Measurements from ENCODE around the gene DPP10. TPM values are rescaled to one million over a fixed set of nuclear protein-coding genes. Genes with fewer than 3 reads are reported as not detected.

DPP10 gene
- total RNA-seq, 4 donors from 2014 or later = 3.3 to 6.6 (median 4.7) TPM

DNA sequence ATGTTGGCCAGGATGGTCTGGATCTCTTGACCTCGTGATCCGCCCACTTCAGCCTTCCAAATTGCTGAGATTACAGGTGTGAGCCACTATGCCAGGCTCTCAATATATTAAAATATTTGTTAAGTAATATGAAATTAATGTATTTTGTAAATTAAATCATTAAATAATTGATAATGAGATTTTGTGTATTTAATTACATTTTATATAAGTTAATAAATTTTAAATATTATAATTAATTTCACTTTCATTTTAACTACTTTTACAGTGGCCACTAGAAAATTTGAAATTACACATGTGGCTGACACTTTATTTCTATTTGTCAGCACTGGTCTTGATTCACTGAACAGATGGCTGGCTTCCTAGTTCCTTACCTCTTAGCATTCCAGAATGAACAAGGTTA, 102.6 kb downstream of the DPP10 start:
- H3K4me1 ChIP-seq = peaks cover 0 to 11% (median 1%) of the 10 kb centered on the region in 4 donors
- WGBS = 94% methylated on average over 2 of the region's 2 CpGs
- intact Hi-C loops (cut with DNase I) = no loop called here
- no peaks in the 10 kb centered on the region for H3K27me3 ChIP-seq
- H3K27ac ChIP-seq (replicated peaks in 1 of 4) = no peak overlapping the region
- H3K36me3 ChIP-seq = no peaks in the 10 kb centered on the region
- H3K4me3 ChIP-seq = no peak overlapping the region
- TF ChIP-seq CTCF (IDR thresholded peaks at IDR 0.05) (no peak), POLR2A (IDR thresholded peaks at IDR 0.05; ENCODE audit: low read depth) (no peak), POLR2AphosphoS5 (IDR thresholded peaks at IDR 0.05) (no peak), EP300 (IDR thresholded peaks at IDR 0.05) (no peak)
- no peak for DNase-seq (ENCODE audit: extremely low spot score)
- no peaks in the 10 kb centered on the region for H3K9me3 ChIP-seq

- TF ChIP-seq POLR2AphosphoS5 (IDR thresholded peaks at IDR 0.05) (no peak), POLR2A (IDR thresholded peaks at IDR 0.05; ENCODE audit: low read depth) (no peak), CTCF (IDR thresholded peaks at IDR 0.05) (no peak), EP300 (IDR thresholded peaks at IDR 0.05) (no peak)
- intact Hi-C loops (cut with DNase I) = no loop called here
- Histone ChIP-seq H3K27ac (replicated peaks in 1 of 4) (no peak overlapping the region), H3K4me1 (peaks cover 0 to 11% (median 1%) of the 10 kb centered on the region in 4 donors), H3K36me3 (no peaks in the 10 kb centered on the region), H3K4me3 (no peak overlapping the region), H3K27me3 (no peaks in the 10 kb centered on the region), H3K9me3 (no peaks in the 10 kb centered on the region)
- DNase-seq (ENCODE audit: extremely low spot score) = no peak
- 89% methylated on average over 3 of the region's 3 CpGs for WGBS
Observed at GRCh38 chr2:114546531-114546930, 104.1 kb downstream of the DPP10 start.

DNA sequence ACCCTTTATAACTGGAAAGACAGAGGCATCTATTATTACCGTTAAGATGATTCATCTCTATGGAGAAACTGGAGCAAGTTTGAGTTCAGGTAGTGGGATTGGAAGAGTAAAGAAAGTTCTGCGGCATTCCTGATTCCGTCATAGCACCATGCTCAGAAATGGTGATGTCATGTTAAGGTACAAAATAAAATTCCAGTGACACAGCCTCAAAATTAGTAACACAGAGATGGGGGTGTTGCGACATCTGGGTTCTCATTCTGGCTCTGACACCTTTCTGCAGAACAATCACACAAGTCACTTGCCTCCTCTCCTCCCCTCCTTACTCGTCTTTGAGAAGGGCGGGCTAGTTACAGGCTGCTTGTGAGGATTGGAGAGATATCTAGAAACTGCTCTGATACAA, 105.7 kb downstream of the DPP10 start:
- WGBS = 89% methylated on average over 6 of the region's 6 CpGs
- H3K27me3 ChIP-seq = no peaks in the 10 kb centered on the region
- H3K4me3 ChIP-seq = no peak overlapping the region
- no peak overlapping the region for H3K27ac ChIP-seq (replicated peaks in 1 of 4)
- no peak for DNase-seq (ENCODE audit: extremely low spot score)
- H3K9me3 ChIP-seq = no peaks in the 10 kb centered on the region
- no peaks in the 10 kb centered on the region for H3K36me3 ChIP-seq
- TF ChIP-seq POLR2A (IDR thresholded peaks at IDR 0.05; ENCODE audit: low read depth) (no peak), EP300 (IDR thresholded peaks at IDR 0.05) (no peak), CTCF (IDR thresholded peaks at IDR 0.05) (no peak), POLR2AphosphoS5 (IDR thresholded peaks at IDR 0.05) (no peak)
- H3K4me1 ChIP-seq = peaks cover 0 to 6% (median 0%) of the 10 kb centered on the region in 4 donors
- intact Hi-C loops (cut with DNase I) = no loop called here

DNA sequence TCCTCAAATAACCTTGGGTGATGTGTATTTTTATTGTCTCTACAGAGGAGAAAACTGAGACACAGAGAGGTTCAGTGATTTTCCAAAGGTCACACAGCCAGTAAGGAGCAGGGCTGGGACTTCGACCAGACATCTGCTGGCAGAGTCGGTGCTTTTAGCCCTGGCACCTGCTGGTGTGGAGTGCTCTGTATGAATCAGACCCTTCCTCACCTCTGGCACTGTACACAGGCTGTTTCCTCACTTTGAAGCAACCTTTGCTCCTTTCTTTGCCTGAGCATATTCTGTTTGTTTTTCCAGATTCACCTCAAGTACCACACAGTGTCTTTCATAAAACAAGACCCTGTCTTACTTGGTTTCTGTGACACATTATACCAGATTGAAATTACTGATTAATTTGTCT, 107.9 kb downstream of the DPP10 start:
- Histone ChIP-seq H3K27ac (replicated peaks in 1 of 4) (no peak overlapping the region), H3K4me1 (no peaks in the 10 kb centered on the region), H3K4me3 (no peak overlapping the region), H3K27me3 (peaks cover 0 to 14% (median 0%) of the 10 kb centered on the region in 4 donors), H3K9me3 (no peaks in the 10 kb centered on the region), H3K36me3 (no peaks in the 10 kb centered on the region)
- peak; percentile 53 for DNase-seq (ENCODE audit: extremely low spot score)
- TF ChIP-seq POLR2AphosphoS5 (IDR thresholded peaks at IDR 0.05) (no peak), CTCF (IDR thresholded peaks at IDR 0.05) (no peak), POLR2A (IDR thresholded peaks at IDR 0.05; ENCODE audit: low read depth) (no peak), EP300 (IDR thresholded peaks at IDR 0.05) (no peak)
- 78% methylated on average over 2 of the region's 2 CpGs for WGBS
- intact Hi-C loops (cut with DNase I) = no loop called here

Measured in esophagus muscularis mucosa (tissue), 4 donors.